ENCODE measurements around the gene FLAD1. TPM values are rescaled to one million over a fixed set of nuclear protein-coding genes. Genes with fewer than 3 reads are reported as not detected.
A peak's percentile ranks its signal among the peaks of the same experiment; 100 is the strongest.

Gene FLAD1
- total and polyA plus RNA-seq, 12 donors = 21.6 to 65.5 (median 30.8) TPM

DNA sequence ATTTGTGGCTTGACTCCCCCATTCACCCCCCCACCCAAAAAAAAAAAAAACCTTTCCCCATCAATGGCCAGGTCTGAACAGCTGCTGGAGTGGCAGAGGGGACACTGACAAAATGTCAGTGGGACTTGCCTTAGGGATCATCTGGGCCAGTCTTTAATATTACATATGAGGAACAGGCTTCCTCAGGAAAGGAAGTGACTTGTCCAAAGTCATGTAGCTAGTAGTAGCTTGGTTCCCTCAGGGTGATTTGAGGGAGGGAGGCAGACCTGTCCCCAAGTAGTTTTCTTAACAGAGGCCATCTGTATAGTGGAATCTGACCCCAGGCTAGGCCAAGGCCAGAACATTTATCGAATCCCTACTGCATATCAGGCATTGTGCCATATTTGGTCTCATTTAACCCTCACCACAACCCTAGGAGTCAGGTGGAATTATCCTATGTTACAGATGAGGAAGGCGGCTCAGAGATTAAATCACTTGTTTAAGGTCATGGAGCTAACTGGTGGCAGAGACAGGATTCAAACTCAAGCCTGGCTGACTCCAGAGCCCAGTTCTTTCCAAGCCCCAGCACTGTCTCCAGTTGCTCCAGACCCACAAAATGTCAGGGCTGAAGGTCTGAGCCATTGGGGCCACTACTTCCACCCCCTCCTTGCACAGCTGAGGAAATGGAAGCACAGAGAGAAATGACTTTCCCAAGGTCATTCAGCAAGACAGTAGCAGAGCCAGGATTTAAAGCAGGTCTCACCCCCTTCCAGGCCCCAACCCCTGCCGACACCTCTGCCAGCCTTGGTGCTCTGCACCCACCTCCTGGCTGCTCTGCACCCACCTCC, 29.8 kb downstream of the FLAD1 start:
- H3K36me3 ChIP-seq (replicated peaks in 1 of 2) = peaks cover 0 to 24% of the 10 kb centered on the region in 2 donors
- TF ChIP-seq, protein P1, sequence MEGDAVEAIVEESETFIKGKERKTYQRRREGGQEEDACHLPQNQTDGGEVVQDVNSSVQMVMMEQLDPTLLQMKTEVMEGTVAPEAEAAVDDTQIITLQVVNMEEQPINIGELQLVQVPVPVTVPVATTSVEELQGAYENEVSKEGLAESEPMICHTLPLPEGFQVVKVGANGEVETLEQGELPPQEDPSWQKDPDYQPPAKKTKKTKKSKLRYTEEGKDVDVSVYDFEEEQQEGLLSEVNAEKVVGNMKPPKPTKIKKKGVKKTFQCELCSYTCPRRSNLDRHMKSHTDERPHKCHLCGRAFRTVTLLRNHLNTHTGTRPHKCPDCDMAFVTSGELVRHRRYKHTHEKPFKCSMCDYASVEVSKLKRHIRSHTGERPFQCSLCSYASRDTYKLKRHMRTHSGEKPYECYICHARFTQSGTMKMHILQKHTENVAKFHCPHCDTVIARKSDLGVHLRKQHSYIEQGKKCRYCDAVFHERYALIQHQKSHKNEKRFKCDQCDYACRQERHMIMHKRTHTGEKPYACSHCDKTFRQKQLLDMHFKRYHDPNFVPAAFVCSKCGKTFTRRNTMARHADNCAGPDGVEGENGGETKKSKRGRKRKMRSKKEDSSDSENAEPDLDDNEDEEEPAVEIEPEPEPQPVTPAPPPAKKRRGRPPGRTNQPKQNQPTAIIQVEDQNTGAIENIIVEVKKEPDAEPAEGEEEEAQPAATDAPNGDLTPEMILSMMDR (IDR thresholded peaks at IDR 0.05) = no peak
- TF ChIP-seq POLR2A (IDR thresholded peaks at IDR 0.05) = no peak
- H3K4me3 ChIP-seq = no peak overlapping the region
- H3K4me1 ChIP-seq (replicated peaks in 1 of 2) = peaks cover 59 to 62% of the 10 kb centered on the region in 2 donors
- intact Hi-C loops (cut with DNase I) = no loop called here
- WGBS, 4 donors = 39 to 49% (median 45%) methylated on average over 2 to 3 of the region's 3 CpGs
- H3K9me3 ChIP-seq (replicated peaks in 1 of 3) = no peaks in the 10 kb centered on the region
- peak overlapping the region in 4 of 5 donors; percentile 38 to 99 (median 70) for H3K27ac ChIP-seq
- no peaks in the 10 kb centered on the region for H3K27me3 ChIP-seq
- peak in 4 of 7 donors; percentile 48 to 73 (median 62) for DNase-seq

DNA sequence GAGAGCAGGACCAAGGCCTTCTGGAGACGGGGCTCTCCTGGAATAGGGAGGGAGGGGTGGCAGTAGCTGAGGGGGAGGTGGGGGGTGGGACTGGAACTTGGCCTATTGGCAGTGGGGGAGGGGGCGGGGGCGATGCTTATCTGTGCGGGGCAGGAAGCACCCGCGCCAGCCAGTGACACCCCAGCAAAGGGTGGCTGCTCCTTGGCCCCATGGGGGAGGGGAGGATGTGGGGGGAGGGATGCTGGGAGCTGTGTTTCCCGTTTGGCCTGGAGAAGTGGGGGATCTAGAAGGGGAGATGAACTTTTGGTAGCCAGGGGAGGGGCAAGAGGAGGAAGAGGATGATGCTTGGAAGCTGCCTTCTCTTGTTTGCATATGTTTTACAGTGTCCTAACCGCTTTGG, 30.5 kb downstream of the FLAD1 start:
- intact Hi-C loops (cut with DNase I) = no loop called here
- WGBS, 4 donors = 28 to 34% (median 30%) methylated on average over 5 to 8 of the region's 8 CpGs
- peak overlapping the region in 2 of 5 donors; percentile 75 to 99 for H3K27ac ChIP-seq

DNA sequence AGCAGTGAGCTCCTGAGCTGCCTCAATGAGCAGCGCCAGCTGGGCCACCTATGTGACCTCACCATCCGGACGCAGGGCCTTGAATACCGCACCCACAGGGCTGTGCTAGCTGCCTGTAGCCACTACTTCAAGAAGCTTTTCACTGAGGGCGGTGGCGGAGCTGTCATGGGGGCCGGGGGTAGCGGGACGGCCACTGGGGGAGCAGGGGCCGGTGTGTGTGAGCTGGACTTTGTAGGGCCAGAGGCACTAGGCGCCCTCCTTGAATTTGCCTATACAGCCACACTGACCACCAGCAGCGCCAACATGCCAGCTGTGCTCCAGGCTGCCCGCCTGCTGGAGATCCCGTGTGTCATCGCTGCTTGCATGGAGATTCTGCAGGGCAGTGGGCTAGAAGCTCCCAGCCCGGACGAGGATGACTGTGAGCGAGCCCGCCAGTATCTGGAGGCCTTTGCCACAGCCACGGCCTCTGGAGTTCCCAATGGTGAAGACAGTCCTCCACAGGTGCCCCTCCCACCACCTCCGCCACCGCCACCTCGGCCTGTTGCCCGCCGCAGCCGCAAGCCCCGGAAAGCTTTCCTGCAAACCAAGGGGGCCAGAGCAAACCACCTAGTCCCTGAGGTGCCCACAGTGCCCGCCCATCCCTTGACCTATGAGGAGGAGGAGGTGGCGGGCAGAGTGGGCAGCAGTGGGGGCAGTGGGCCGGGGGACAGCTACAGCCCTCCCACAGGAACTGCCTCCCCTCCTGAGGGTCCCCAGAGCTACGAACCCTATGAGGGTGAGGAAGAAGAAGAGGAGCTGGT, 31.8 kb downstream of the FLAD1 start:
- Histone ChIP-seq H3K27me3 (no peaks in the 10 kb centered on the region), H3K9me3 (replicated peaks in 1 of 3) (no peaks in the 10 kb centered on the region), H3K27ac (no peak overlapping the region), H3K4me3 (no peak overlapping the region), H3K36me3 (replicated peaks in 1 of 2) (peaks cover 0 to 24% of the 10 kb centered on the region in 2 donors), H3K4me1 (replicated peaks in 1 of 2) (peaks cover 51 to 62% of the 10 kb centered on the region in 2 donors)
- 85 to 94% (median 90%) methylated on average over 16 to 31 of the region's 31 CpGs for WGBS, 4 donors
- TF ChIP-seq, protein P1 (IDR thresholded peaks at IDR 0.05) = no peak
- TF ChIP-seq POLR2A (IDR thresholded peaks at IDR 0.05) = no peak
- DNase-seq = peak in 2 of 7 donors; percentile 31 to 57
- intact Hi-C loops (cut with DNase I) = no loop called here

More for the DNA sequence above, 30.5 kb downstream of the FLAD1 start:
- TF ChIP-seq, protein P1 (IDR thresholded peaks at IDR 0.05) = no peak
- TF ChIP-seq POLR2A (IDR thresholded peaks at IDR 0.05) = no peak
- H3K4me3 ChIP-seq = no peak overlapping the region
- no peaks in the 10 kb centered on the region for H3K9me3 ChIP-seq (replicated peaks in 1 of 3)
- H3K27me3 ChIP-seq = no peaks in the 10 kb centered on the region
- peak in 2 of 7 donors; percentile 30 to 36 for DNase-seq
- H3K36me3 ChIP-seq (replicated peaks in 1 of 2) = peaks cover 0 to 24% of the 10 kb centered on the region in 2 donors
- H3K4me1 ChIP-seq (replicated peaks in 1 of 2) = peaks cover 57 to 58% of the 10 kb centered on the region in 2 donors

All from adrenal gland (tissue), 12 donors.